GM12891 (cell line): ENCODE data around the gene RAB3A. TPM values are rescaled to one million over a fixed set of nuclear protein-coding genes. Genes with fewer than 3 reads are reported as not detected.
A peak's percentile ranks its signal among the peaks of the same experiment; 100 is the strongest.

Source experiments
- DNase-seq: peaks from one replicate; pipeline ENCODE4 v3.0.0; 2011; ENCODE audit warnings: low spot score; ENCODE audit not compliant: insufficient read length
- FAIRE-seq: peaks from 2 replicates; lab custom pipeline; 2011; peaks lifted over from hg19 to GRCh38; lab: Jason Lieb, UNC
- PAX5 ChIP-seq: IDR thresholded peaks from 2 replicates; pipeline ENCODE4 v1.6.1; 2011; ENCODE audit warnings: low read length, moderate library complexity, mild to moderate bottlenecking; ENCODE audit not compliant: insufficient read depth, severe bottlenecking
- POLR2A ChIP-seq: IDR thresholded peaks from 2 replicates; pipeline ENCODE4 v1.6.1; 2011; ENCODE audit warnings: low read depth, low read length, control low read depth
- POLR2AphosphoS5 ChIP-seq: IDR thresholded peaks from 2 replicates; pipeline ENCODE4 v1.6.1; 2011; ENCODE audit warnings: low read depth, low read length, control low read depth
- POU2F2 ChIP-seq: IDR thresholded peaks from 2 replicates; pipeline ENCODE4 v1.6.1; 2011; ENCODE audit warnings: low read depth, mild to moderate bottlenecking, control low read depth, low read length, moderate library complexity
- SPI1 ChIP-seq: IDR thresholded peaks from 2 replicates; pipeline ENCODE4 v1.6.1; 2011; ENCODE audit warnings: low read depth, low read length, control low read depth
- TAF1 ChIP-seq: IDR thresholded peaks from 2 replicates; pipeline ENCODE4 v1.6.1; 2011; ENCODE audit warnings: low read depth, low read length, control low read depth
- polyA plus RNA-seq: library from polyadenylated mRNA; unstranded; fragments of >200 nt; gene quantifications from one replicate; pipeline ENCODE4 v1.2.1, GENCODE V29; 2012; ENCODE audit warnings: low read depth, missing spikeins, inconsistent platforms; ENCODE audit not compliant: missing spikeins

The RAB3A gene, protein sequence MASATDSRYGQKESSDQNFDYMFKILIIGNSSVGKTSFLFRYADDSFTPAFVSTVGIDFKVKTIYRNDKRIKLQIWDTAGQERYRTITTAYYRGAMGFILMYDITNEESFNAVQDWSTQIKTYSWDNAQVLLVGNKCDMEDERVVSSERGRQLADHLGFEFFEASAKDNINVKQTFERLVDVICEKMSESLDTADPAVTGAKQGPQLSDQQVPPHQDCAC
- polyA plus RNA-seq = 1.0 TPM

- FAIRE-seq = peak; percentile 99
- peak; percentile 98 for DNase-seq
- TF ChIP-seq PAX5 = no peak
- no peak for TF ChIP-seq POU2F2
- TF ChIP-seq TAF1 = no peak
- no peak for TF ChIP-seq POLR2A
- no peak for TF ChIP-seq POLR2AphosphoS5
- TF ChIP-seq SPI1 = no peak
Observed at GRCh38 chr19:18203863-18204393, at the start of gene RAB3A. Gene RAB3A (minus strand): TSS chr19:18204042. CDS start chr19:18202740, 1,302 bp downstream.

- no peak for DNase-seq
- FAIRE-seq = no peak
- TF ChIP-seq TAF1 (no peak), PAX5 (no peak), POU2F2 (no peak), POLR2A (no peak)
Observed at GRCh38 chr19:18253130-18253529, 49.3 kb upstream of the RAB3A start.

DNA sequence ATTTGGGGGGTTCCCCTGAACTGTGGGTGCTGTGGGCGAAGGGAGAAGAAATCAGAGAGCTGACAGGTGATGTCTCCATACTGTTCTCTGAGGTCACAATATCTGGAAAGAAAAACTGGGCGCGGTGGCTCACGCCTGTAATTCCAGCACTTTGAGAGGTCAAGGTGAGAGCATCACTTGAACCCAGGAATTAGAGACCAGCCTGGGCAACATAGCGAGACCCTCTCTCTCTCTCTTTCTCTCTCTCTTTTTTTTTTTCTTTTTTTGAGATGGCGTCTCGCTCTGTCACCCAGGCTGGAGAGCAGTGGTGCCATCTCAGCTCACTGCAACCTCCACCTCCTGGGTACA is 48.5 kb upstream of the RAB3A start:
- FAIRE-seq = no peak
- TF ChIP-seq PAX5 = no peak
- no peak for TF ChIP-seq POLR2AphosphoS5
- DNase-seq = no peak

GRCh38 chr19:18251587-18252369 is 47.9 kb upstream of the RAB3A start:
- no peak for TF ChIP-seq POLR2A
- no peak for TF ChIP-seq POU2F2
- no peak for TF ChIP-seq POLR2AphosphoS5
- no peak for TF ChIP-seq PAX5
- TF ChIP-seq TAF1 = no peak
- no peak for TF ChIP-seq SPI1
- peak; percentile 95 for FAIRE-seq
- DNase-seq = peak; percentile 80

- TF ChIP-seq TAF1 (no peak), PAX5 (no peak), POLR2A (no peak), POU2F2 (no peak), SPI1 (no peak), POLR2AphosphoS5 (no peak)
- DNase-seq = no peak
- no peak for FAIRE-seq
Observed at GRCh38 chr19:18249834-18250233, 46.0 kb upstream of the RAB3A start.

DNA sequence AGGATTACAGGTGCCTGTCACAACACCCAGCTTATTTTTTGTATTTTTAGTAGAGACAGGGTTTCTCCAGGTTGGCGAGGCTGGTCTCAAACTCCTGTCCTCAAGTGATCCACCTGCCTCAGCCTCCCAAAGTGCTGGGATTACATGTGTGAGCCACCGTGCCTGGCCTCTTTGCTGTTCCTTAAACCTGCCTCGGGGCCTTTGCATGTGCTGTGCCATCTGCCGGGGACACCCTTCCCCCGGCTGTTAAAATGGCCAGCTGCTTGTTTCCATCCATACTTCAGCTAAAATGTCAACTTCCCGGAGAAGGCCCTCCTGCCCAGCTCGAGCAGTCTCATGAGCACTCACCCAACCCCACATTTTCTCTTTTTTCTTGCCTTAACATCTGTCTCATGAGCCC is 41.5 kb upstream of the RAB3A start:
- no peak for DNase-seq
- FAIRE-seq = no peak
- TF ChIP-seq PAX5 = no peak
- no peak for TF ChIP-seq SPI1
- TF ChIP-seq POLR2A = no peak

DNA sequence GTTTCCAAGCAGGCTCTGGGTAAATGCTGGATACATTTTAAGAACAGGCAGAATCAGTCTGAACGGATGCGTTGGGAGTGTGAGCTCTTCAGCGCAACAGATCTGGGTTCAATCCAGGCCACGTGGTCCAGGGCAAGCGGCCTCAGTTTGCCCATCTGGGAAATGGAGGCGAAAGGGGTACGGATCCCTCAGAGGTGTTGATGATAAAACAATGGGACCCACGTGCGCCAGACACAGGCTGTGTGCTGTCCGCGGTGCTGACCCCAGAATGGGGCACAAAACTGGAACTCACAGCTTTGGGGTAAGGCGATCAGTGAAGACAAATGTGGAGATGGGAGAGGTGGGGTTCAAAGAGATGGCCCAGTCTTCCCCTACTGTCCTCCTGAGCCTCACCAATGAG is 35.5 kb upstream of the RAB3A start:
- no peak for FAIRE-seq
- TF ChIP-seq TAF1 = no peak
- TF ChIP-seq POLR2A = no peak
- no peak for TF ChIP-seq PAX5
- no peak for TF ChIP-seq SPI1
- TF ChIP-seq POU2F2 = no peak

DNA sequence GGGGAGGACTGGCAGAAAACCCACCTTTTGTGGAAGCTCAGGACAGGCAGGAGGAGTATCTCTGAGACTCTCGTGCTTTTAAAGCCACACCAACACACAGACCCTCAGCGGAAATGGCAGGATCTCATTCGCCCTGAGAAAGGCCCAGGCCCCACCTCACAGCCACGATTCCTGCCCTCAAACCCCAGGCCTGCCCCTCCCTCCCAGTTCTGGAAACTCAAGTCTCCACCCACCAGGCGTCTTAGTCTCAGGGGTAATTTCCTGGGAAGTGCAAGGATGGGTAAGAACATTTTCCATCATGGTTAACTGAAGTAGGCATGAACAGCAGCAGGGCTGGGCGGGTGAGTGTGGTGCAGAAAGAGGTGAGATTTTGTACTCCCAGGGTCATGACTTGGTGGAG is 30.4 kb upstream of the RAB3A start:
- TF ChIP-seq POLR2A = no peak
- TF ChIP-seq PAX5 = no peak
- no peak for TF ChIP-seq SPI1
- no peak for TF ChIP-seq POU2F2
- no peak for TF ChIP-seq TAF1
- no peak for TF ChIP-seq POLR2AphosphoS5
- DNase-seq (no peak), FAIRE-seq (no peak)

More for the DNA sequence above, 35.5 kb upstream of the RAB3A start:
- no peak for DNase-seq

GRCh38 chr19:18233224-18233825 is 29.5 kb upstream of the RAB3A start:
- no peak for FAIRE-seq

More at GRCh38 chr19:18233224-18233825, 29.5 kb upstream of the RAB3A start:
- peak; percentile 82 for DNase-seq
- TF ChIP-seq POU2F2 (no peak), PAX5 (no peak), TAF1 (no peak), POLR2A (no peak), SPI1 (no peak)
